Measurements from ENCODE around the gene SLIT1.

The SLIT1 gene

GRCh38 chr10:97200616-97201015 lies 14.9 kb upstream of the SLIT1 start:
- DNase-seq (ENCODE audit: low spot score): no peak

- no peak for DNase-seq (ENCODE audit: low spot score)
Measured at GRCh38 chr10:97199152-97199551, 13.4 kb upstream of the SLIT1 start.

- no peak for DNase-seq (ENCODE audit: low spot score)
Measured at GRCh38 chr10:97197030-97197500, 11.3 kb upstream of the SLIT1 start.

- peak; percentile 85 for DNase-seq (ENCODE audit: low spot score)
Measured at GRCh38 chr10:97196223-97197029, 10.7 kb upstream of the SLIT1 start.

GRCh38 chr10:97195706-97196222 lies 10.0 kb upstream of the SLIT1 start:
- DNase-seq (ENCODE audit: low spot score): no peak

GRCh38 chr10:97192952-97193435 lies 7.2 kb upstream of the SLIT1 start:
- no peak for DNase-seq (ENCODE audit: low spot score)

DNA sequence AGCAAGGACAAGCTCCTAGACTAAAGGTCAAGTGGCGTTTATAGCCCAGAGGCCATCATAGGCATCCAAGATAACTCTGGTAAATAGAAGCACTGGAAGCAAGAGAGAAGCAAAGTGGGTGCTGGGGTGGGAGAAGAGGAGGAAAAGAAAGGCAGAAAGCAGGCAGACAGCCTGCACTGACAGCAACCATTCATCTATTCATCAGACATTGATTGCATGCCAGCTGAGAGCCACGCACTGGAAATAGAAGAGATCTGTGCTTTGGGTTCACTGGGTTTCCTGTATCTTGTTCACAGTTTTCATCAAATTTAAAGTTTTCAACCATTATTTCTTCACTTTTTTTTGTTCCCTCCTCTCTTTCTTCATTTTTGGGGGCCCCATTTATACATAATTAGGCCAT lies 4.7 kb upstream of the SLIT1 start:
- peak; percentile 46 for DNase-seq (ENCODE audit: low spot score)

DNA sequence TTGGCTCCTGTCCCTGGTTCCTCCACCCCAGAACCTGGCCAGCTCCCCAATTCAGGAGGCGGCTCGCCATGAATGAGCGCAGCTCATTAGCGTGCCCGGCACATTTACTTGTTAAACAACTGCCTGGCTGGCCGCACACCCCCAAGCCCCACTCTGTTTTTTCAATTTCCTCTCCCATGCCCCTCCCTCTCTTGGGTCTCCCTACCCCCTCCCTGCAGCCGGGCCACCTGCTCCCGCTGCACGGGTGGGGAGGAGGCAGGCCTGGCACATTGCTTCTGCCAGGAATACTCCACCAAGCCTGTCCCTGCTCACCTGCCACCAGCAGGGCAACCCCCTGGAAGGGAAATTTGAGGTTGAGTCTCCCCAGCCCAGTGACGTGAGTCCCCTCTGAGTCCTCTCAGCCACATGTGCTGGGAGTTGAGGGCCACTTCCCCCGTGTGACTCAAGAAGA lies 2.5 kb upstream of the SLIT1 start:
- no peak for DNase-seq (ENCODE audit: low spot score)

DNA sequence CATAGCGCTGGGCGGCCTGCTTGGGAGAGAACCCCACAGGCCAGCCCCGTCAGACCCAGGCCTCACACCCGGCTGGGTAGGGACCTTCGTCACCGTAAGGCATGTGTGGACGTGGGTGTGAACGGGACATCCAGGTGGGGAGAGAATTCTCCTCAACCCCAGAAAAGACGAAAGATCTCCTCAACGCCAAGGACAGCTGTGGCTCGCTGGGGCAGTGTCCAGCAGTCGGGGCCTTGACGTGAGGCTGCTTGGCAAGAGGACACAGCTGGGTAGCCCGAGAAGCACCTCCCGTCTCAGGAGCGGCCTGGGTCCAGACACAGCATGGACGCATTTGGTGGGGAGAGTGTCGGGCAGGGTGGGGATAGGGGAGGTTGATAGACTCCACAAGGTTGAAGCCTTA lies 1.2 kb upstream of the SLIT1 start:
- DNase-seq (ENCODE audit: low spot score): no peak

- no peak for DNase-seq (ENCODE audit: low spot score)
Measured at GRCh38 chr10:97184971-97185325, 811 bp downstream of the SLIT1 start.

DNA sequence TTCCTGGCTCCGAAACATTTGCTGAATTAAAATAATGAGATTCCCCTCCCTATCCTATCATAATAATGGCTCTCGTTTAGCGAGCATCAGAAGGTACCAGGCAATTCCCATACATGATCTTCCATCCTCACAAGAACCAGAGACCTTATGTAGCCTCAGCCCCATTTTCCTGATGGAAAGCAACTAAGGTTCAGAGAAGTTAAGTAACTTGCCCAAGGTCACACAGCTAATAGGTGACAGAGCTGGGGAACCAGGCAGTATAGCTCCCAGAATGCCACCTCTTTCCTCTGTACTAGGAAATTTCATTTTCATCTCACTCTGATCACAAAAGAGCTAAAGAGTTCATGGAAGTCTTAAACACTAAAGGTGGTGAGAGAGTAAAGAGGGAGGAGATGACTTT lies 2.4 kb downstream of the SLIT1 start:
- DNase-seq (ENCODE audit: low spot score): no peak

DNA sequence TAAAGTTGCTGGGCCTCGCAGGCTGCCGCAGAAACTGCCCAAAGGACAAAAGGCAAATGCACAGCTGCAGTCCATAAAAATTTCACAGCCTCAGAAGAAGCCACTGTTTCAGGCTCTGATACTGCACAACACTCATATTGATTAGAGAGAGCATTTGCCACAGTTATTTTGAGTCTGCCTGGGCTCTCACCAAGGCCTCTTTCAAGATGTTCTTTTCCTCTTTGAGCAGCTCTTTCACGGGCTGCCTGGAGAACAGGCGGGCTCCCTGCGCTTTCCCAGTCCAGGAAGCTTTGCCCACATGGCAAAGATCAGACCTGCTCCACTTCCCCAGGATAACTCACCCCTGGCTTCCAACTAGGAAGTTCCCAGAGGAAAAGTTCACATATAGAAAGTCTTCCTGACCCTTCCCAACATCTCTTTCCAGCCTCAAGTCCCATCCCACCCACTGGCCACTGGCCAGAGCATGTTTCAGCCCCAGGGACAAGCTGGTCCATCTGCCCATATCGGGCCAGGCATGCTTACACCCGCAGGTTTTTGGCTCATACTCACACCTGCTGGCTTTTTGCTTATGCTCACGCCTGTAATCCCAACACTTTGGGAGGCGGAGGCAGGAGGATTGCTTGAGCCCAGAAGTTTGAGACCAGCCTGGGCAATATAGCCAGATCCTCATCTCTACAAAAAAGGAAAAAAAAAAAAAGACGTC lies 3.3 kb downstream of the SLIT1 start:
- DNase-seq (ENCODE audit: low spot score): no peak

DNA sequence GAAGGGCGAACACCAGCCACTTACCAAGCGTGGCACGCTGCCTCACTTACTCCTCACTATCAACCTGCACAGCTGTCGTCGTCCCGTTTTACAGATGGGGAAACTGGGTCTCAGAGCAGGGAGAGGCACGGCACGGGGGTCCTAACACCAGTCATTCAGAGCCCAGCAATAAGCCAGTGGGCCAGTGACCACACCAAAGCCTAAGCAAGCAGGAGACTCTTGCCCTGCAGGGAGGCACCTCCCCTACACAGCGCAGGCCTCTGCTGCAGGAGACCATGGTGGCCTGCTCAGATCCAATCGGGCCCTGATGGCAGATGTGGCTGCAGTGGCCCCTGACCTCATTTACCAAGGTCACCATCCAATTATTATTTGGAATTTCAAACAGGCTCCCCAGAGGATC lies 4.8 kb downstream of the SLIT1 start:
- DNase-seq (ENCODE audit: low spot score): no peak

DNA sequence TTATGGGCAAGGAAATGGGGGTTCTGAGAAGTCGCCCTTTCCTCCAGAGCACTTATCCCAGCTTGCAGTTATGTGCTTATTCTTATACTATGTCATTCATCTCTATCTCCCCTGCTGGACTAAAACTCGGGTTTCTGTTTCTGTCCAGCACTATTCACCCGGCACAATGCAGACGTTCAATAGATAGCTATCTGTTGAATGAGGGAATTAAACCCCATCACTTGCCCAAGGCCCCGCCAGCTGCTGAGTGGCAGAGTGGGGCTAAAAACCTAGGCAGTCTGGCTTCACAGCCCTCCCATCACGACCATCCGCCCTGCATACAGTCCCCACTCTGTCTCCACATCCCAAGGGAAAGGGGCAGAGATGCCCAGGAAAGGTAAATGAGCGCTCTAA lies 5.4 kb downstream of the SLIT1 start:
- DNase-seq (ENCODE audit: low spot score): no peak

GRCh38 chr10:97179731-97180362 lies 5.9 kb downstream of the SLIT1 start:
- no peak for DNase-seq (ENCODE audit: low spot score)

- DNase-seq (ENCODE audit: low spot score): no peak
Measured at GRCh38 chr10:97179311-97179710, 6.4 kb downstream of the SLIT1 start.

DNA sequence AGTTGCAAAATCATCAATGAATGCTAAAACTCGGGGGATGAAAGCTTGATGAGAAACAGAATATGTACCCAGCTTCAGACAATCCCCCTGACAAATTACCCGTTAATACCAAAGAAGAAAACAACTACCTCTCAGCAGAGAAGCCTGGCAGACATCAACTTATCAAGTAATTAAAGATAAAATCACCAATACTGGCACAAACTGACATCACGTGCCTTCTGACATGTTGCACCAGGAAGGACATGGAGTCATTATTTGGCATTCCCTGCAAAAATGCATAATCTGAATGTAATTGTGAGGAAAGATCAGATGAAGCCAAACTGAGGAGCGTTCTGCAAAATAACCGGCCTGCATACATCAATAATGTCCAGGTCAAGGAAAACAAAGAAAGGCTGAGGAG lies 7.7 kb downstream of the SLIT1 start:
- DNase-seq (ENCODE audit: low spot score): no peak

GRCh38 chr10:97176226-97176625 lies 9.5 kb downstream of the SLIT1 start:
- no peak for DNase-seq (ENCODE audit: low spot score)

DNA sequence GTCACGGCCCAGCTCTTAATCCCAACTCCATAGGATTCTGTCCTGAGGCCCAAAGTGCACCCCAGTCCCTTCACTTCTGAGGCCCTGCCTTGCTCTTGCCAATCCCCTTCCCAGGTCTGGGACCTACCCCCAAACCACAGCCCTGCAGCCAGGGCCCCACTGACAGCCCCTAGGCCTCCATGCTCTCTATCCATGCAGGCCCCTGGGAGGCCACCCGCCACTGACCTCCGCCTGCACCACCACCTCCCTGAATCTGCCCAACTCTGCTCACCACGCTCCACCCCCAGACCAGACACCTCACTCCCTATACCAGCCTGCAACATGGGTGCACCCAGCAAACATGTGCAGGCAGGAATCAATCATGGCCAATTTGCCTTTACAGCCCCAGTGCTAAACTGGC lies 10.2 kb downstream of the SLIT1 start:
- DNase-seq (ENCODE audit: low spot score): no peak

DNA sequence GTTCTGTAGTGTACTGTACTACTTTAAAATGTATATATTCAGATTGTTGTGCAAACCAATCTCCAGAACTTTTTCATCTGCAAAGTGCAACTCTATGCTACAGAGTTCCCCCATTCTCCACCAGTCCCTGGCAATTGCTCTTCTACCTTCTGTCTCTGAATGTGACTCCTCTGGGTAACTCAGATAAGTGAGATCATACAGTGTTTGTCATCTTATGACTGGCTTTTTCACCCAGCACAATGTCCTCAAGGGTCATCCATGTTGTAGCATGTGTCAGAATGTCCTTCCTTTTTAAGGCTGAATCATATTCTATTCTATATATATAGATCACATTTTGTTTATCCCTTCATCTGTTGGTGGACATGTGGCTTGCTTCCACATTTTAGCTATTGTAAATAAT lies 10.8 kb downstream of the SLIT1 start:
- DNase-seq (ENCODE audit: low spot score): no peak

DNA sequence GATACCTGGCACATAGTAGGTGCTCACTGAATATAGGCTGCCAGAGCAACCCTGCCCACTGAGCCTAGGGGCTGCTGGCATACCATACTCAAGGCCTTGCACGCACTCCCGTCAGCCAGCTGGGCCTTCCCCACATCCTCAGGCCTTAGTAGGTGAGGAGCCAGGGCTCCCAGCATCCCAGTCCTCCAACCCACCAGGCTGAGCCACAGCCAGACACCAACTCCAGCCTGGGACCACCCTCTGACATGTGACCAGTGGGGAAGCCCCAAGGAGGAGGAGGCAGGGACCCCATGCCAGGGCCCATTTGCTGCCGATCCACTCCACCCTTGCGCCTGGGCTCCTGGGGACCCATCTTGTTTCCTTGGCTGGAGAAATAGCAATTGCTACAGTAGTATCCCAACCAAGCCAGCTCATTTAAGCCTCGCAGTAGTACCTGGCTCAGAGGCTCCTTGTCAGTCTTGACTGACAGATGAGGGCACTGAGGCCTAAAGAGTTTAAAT lies 11.4 kb downstream of the SLIT1 start:
- no peak for DNase-seq (ENCODE audit: low spot score)

- no peak for DNase-seq (ENCODE audit: low spot score)
Measured at GRCh38 chr10:97173036-97173435, 12.7 kb downstream of the SLIT1 start.

DNA sequence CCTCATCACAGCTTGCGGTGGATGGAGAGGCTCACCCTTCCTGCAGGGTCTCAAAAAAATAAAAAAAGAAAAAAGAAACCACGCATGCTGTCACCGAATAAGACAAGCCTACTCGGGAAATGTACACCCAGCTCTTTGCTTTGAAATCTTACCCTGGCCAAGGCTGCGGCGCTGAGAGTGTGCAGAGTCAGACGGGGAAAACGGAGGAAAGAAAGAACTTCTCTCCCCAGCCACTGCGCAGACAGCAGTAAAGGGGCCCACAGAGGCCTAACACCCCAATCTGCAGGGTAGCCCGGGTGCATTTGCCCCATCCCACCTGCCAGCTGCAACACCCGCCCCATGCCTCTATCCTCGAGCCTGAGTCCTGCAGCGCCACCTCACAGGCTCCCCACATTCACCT lies 14.8 kb downstream of the SLIT1 start:
- no peak for DNase-seq (ENCODE audit: low spot score)

All from HuH-7 (cell line).